Sigmoid colon (tissue), 7 donors: ENCODE measurements around the gene CRB3. TPM values are rescaled to one million over a fixed set of nuclear protein-coding genes. Genes with fewer than 3 reads are reported as not detected.

Experiments used
- DNase-seq: peaks from one replicate; pipeline ENCODE4 v3.0.0-alpha.2; 2019
- H3K27ac ChIP-seq, 4 donors: fragments of 200-600 bp; sonication (generic); one replicate each; pipeline ENCODE4 v1.5.1; 2016 to 2019; ENCODE audit warnings: mild to moderate bottlenecking in 1 of 4
- H3K27me3 ChIP-seq, 3 donors: fragments of 200-600 bp; sonication (generic); one replicate each; pipeline ENCODE4 v1.5.1; 2019; ENCODE audit warnings: mild to moderate bottlenecking in 1 of 3
- H3K36me3 ChIP-seq, 4 donors: fragments of 200-600 bp; sonication (generic); one replicate each; pipeline ENCODE4 v1.5.1; 2016 to 2019
- H3K4me1 ChIP-seq, 4 donors: fragments of 200-600 bp; sonication (generic); one replicate each; pipeline ENCODE4 v1.5.1; 2017 to 2019
- H3K4me3 ChIP-seq, 4 donors: fragments of 200-600 bp; sonication (generic); one replicate each; pipeline ENCODE4 v1.5.1; 2017 to 2019; ENCODE audit warnings: mild to moderate bottlenecking in 2 of 4, moderate library complexity in 1 of 4
- H3K9me3 ChIP-seq, 4 donors: fragments of 200-600 bp in 3 of 4; sonication (generic) in 3 of 4; one replicate each; pipeline versions ENCODE4 v1.5.1 to v1.6.1; 2013 to 2019
- CTCF ChIP-seq, 4 experiments: fragments of 450-650 bp in 3 of 4; fragments of 200-600 bp in 1 of 4; IDR thresholded peaks; one replicate each; pipeline ENCODE4 v1.5.1; 2016 to 2019; ENCODE audit warnings: antibody characterized with exemption in 4 of 4, mild to moderate bottlenecking in 3 of 4, moderate library complexity in 2 of 4
- EP300 ChIP-seq, 4 donors: sonication (generic); formaldehyde crosslinking; IDR thresholded peaks; one replicate each; pipeline ENCODE4 v1.6.1; 2017; ENCODE audit warnings: antibody characterized with exemption in 4 of 4
- POLR2A ChIP-seq, 2 donors: fragments of 450-650 bp; IDR thresholded peaks; one replicate each; pipeline ENCODE4 v1.6.1; 2016; ENCODE audit warnings: antibody characterized with exemption in 2 of 2, mild to moderate bottlenecking in 2 of 2, moderate library complexity in 2 of 2
- POLR2AphosphoS5 ChIP-seq, 4 donors: sonication (generic); formaldehyde crosslinking; IDR thresholded peaks; one replicate each; pipeline ENCODE4 v1.6.1; 2017; ENCODE audit warnings: antibody characterized with exemption in 4 of 4
- WGBS, 2 donors: extraction: QIAGEN DNeasy Blood & Tissue Kit; methylation state at CpG; one replicate each; pipeline ENCODE4 v1.1.7; 2013; 5-methylcytosine and 5-hydroxymethylcytosine counted together
- intact Hi-C: fragments of 100-400 bp; cut with DNase I; formaldehyde crosslinking; loops from one replicate; pipeline ENCODE4 v1.15.1; 2023
- polyA plus RNA-seq, 3 donors: library from polyadenylated mRNA; stranded (reverse); fragments of 200-250 nt; gene quantifications; one replicate each; pipeline ENCODE4 v1.2.3, GENCODE V29; 2013
- total RNA-seq, 4 donors: library from RNA; depleted of rRNA; stranded (reverse); fragments of >200 nt; gene quantifications; one replicate each; pipeline ENCODE4 v1.1.0, GENCODE V29; 2016
- donor health status: healthy with polysubstance abuse.
- donor health status: Bipolar disorder and iron deficiency.
- donor health status: healthy.

The CRB3 gene
- total and polyA plus RNA-seq, 7 donors: 0.36 to 202 (median 35.9) TPM; not detected in 1

GRCh38 chr19:6452899-6453298, 11.2 kb upstream of the CRB3 start:
- H3K4me1 ChIP-seq: peaks cover 0 to 6% (median 2%) of the 10 kb centered on the region in 4 donors
- peaks cover 0 to 11% (median 4%) of the 10 kb centered on the region in 4 donors for H3K9me3 ChIP-seq
- H3K27ac ChIP-seq: no peak overlapping the region
- H3K27me3 ChIP-seq: no peaks in the 10 kb centered on the region
- H3K36me3 ChIP-seq: peaks cover 14 to 79% (median 30%) of the 10 kb centered on the region in 4 donors
- TF ChIP-seq EP300 (IDR thresholded peaks at IDR 0.05) (no peak), POLR2A (IDR thresholded peaks at IDR 0.05) (no peak), POLR2AphosphoS5 (IDR thresholded peaks at IDR 0.05) (no peak), CTCF (IDR thresholded peaks at IDR 0.05) (no peak)
- WGBS, 2 donors: 97 to 100% methylated on average over 2 of the region's 2 CpGs
- H3K4me3 ChIP-seq: no peak overlapping the region
- no peak for DNase-seq
- intact Hi-C loops: no loop called here

- H3K27me3 ChIP-seq: no peaks in the 10 kb centered on the region
- intact Hi-C loops: no loop called here
- WGBS, 2 donors: 97 to 98% methylated on average over 11 of the region's 11 CpGs
- H3K36me3 ChIP-seq: peaks cover 14 to 76% (median 30%) of the 10 kb centered on the region in 4 donors
- H3K4me1 ChIP-seq: peaks cover 0 to 17% (median 13%) of the 10 kb centered on the region in 4 donors
- H3K27ac ChIP-seq: no peak overlapping the region
- DNase-seq: no peak
- no peak overlapping the region for H3K4me3 ChIP-seq
- no peak for TF ChIP-seq EP300 (IDR thresholded peaks at IDR 0.05)
- TF ChIP-seq POLR2A (IDR thresholded peaks at IDR 0.05): no peak
- no peak for TF ChIP-seq POLR2AphosphoS5 (IDR thresholded peaks at IDR 0.05)
- no peak for TF ChIP-seq CTCF (IDR thresholded peaks at IDR 0.05)
- peaks cover 0 to 11% (median 4%) of the 10 kb centered on the region in 4 donors for H3K9me3 ChIP-seq
These were observed 10.0 kb upstream of the CRB3 start for GRCh38 chr19:6453951-6454565.

GRCh38 chr19:6455924-6456323, 8.1 kb upstream of the CRB3 start:
- DNase-seq: no peak
- Histone ChIP-seq H3K27ac (no peak overlapping the region), H3K4me3 (no peak overlapping the region), H3K36me3 (peaks cover 14 to 66% (median 30%) of the 10 kb centered on the region in 4 donors), H3K9me3 (peaks cover 0 to 11% (median 4%) of the 10 kb centered on the region in 4 donors), H3K27me3 (no peaks in the 10 kb centered on the region), H3K4me1 (peaks cover 0 to 24% (median 18%) of the 10 kb centered on the region in 4 donors)
- TF ChIP-seq POLR2AphosphoS5 (IDR thresholded peaks at IDR 0.05) (no peak), EP300 (IDR thresholded peaks at IDR 0.05) (no peak), POLR2A (IDR thresholded peaks at IDR 0.05) (no peak), CTCF (IDR thresholded peaks at IDR 0.05) (no peak)
- WGBS, 2 donors: 88 to 93% methylated on average over 15 of the region's 15 CpGs
- intact Hi-C loops: no loop called here

DNA sequence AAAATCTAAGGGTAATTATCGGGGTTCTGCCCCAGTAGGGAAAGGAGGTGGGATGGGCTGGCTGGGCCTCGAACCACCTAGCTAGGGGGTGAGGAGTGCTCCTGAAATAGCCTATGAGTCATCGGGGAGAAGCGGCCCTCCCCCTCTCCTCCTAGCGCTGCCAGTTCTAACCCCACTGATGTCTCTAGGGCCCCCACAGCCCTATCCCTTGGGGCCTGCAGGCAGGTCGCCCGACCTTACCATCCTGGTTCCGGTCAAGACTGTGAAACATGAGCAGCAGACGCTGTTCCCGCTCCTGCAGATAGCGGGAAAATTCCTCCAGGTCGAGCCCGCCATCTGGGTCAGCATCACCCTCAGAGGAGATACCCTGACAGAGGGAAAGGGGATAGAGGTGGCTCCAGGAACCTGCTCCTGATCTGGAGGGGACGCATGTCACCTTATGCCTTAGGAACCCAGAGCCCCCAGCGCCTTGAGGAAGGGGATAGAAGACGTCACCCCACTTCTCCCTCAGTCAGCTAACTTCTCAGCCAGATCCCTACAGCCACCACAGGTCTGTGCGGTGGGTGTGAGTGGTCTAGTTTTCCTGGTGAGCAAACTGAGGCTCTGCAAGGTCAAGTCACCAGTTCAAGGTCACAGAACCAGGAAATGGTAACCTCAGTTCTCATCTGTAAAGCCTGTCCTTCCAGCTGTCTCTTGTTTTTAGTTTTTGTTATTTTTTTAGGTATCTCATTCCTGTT, 5.9 kb upstream of the CRB3 start:
- H3K9me3 ChIP-seq: peaks cover 0 to 11% (median 4%) of the 10 kb centered on the region in 4 donors
- H3K27ac ChIP-seq: peak overlapping the region; percentile 83 to 93 (median 88)
- WGBS, 2 donors: 86 to 91% methylated on average over 17 of the region's 17 CpGs
- peaks cover 0 to 24% (median 18%) of the 10 kb centered on the region in 4 donors for H3K4me1 ChIP-seq
- H3K27me3 ChIP-seq: peaks cover 0 to 5% (median 0%) of the 10 kb centered on the region in 3 donors
- no peak for DNase-seq
- peak overlapping the region; percentile 70 to 85 (median 78) for H3K4me3 ChIP-seq
- TF ChIP-seq EP300 (IDR thresholded peaks at IDR 0.05): no peak
- no peak for TF ChIP-seq POLR2AphosphoS5 (IDR thresholded peaks at IDR 0.05)
- TF ChIP-seq POLR2A (IDR thresholded peaks at IDR 0.05): no peak
- no peak for TF ChIP-seq CTCF (IDR thresholded peaks at IDR 0.05)
- peaks cover 14 to 44% (median 28%) of the 10 kb centered on the region in 4 donors for H3K36me3 ChIP-seq
- intact Hi-C loops: loop anchor here (2.0 kb wide), 1 partner anchor 87 kb away; no protein-coding TSS in a partner anchor
